ENCODE data around the gene KIF3B. TPM values are rescaled to one million over a fixed set of nuclear protein-coding genes. Genes with fewer than 3 reads are reported as not detected.
A peak's percentile ranks its signal among the peaks of the same experiment; 100 is the strongest.

The KIF3B gene
- total and polyA plus RNA-seq, 2 of the 13 experiments (the other 11 are each of a cell fraction or from before 2014, with no cell fraction given) = 23.6 to 28.8 TPM

DNA sequence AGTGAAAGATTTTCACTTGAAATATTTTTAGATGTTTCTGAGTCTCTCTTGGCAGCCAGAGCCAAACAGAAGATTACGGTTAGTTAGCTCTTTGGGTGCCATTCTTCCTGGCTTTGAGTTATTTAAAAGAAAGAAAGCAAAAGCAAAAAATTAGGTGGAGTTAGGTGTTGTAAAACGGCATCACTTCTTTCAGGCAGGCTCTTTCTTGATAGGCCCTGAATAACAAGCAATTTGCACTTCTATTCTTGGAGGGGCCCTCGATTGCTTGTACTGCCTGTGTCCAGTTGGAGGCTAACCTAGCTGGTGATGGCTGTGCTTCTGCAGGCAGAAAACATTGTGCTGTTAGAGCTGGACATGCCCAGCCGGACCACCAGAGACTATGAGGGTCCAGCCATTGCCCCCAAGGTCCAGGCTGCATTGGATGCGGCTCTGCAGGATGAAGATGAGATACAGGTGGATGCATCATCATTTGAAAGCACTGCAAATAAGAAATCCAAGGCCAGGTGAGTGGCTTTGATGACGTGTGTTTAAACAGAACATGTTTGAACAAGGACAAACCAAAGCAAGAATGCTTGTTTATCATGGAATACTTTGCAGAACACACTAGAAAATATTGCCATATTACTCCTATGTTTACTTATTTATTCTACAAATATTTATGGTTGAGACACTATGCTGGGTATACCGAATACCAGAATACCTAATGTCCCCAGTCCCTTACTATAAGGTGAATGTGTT is 52.5 kb downstream of the KIF3B start (continued):
- no peak for TF ChIP-seq ZNF747 (CRISPR knock-in tag; IDR thresholded peaks at IDR 0.05; ENCODE audit: borderline replicate concordance)
- TF ChIP-seq NKX3-1 (CRISPR knock-in tag; IDR thresholded peaks at IDR 0.05) = peak; percentile 82; the same call in 1 of the 2 replicates
- TF ChIP-seq ZNF672 (CRISPR knock-in tag; IDR thresholded peaks at IDR 0.05) = no peak
- TF ChIP-seq, protein P1, sequence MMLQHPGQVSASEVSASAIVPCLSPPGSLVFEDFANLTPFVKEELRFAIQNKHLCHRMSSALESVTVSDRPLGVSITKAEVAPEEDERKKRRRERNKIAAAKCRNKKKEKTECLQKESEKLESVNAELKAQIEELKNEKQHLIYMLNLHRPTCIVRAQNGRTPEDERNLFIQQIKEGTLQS (CRISPR knock-in tag; IDR thresholded peaks at IDR 0.05) = peak; percentile 58; the same call in 1 of the 2 replicates
- TF ChIP-seq RFX3 (CRISPR knock-in tag; IDR thresholded peaks at IDR 0.05) = no peak
- TF ChIP-seq ZNF878 (CRISPR knock-in tag; IDR thresholded peaks at IDR 0.05) = no peak; the same call in 1 of the 2 replicates
- no peak for TF ChIP-seq SNRNP70 (IDR thresholded peaks at IDR 0.05; ENCODE audit: low read depth, low read length)
- peak; percentile 85; the same call in 1 of the 2 replicates for TF ChIP-seq KLF6 (CRISPR knock-in tag; IDR thresholded peaks at IDR 0.05)
- TF ChIP-seq FOSL2 (CRISPR knock-in tag; IDR thresholded peaks at IDR 0.05) = peak; percentile 94
- TF ChIP-seq ZNF879 (CRISPR knock-in tag; IDR thresholded peaks at IDR 0.05) = no peak
- TF ChIP-seq, protein P2, sequence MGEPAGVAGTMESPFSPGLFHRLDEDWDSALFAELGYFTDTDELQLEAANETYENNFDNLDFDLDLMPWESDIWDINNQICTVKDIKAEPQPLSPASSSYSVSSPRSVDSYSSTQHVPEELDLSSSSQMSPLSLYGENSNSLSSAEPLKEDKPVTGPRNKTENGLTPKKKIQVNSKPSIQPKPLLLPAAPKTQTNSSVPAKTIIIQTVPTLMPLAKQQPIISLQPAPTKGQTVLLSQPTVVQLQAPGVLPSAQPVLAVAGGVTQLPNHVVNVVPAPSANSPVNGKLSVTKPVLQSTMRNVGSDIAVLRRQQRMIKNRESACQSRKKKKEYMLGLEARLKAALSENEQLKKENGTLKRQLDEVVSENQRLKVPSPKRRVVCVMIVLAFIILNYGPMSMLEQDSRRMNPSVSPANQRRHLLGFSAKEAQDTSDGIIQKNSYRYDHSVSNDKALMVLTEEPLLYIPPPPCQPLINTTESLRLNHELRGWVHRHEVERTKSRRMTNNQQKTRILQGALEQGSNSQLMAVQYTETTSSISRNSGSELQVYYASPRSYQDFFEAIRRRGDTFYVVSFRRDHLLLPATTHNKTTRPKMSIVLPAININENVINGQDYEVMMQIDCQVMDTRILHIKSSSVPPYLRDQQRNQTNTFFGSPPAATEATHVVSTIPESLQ (CRISPR knock-in tag; conservative IDR thresholded peaks at IDR 0.05) = no peak
- TF ChIP-seq SIN3B (IDR thresholded peaks at IDR 0.05; ENCODE audit: low read length) = no peak
- no peak for TF ChIP-seq ZNF24 (IDR thresholded peaks at IDR 0.05)
- TF ChIP-seq ZNF207 (IDR thresholded peaks at IDR 0.05; ENCODE audit: borderline replicate concordance) = no peak
- TF ChIP-seq PITX1 (CRISPR knock-in tag; IDR thresholded peaks at IDR 0.05) = peak; percentile 70
- TF ChIP-seq, protein P3, sequence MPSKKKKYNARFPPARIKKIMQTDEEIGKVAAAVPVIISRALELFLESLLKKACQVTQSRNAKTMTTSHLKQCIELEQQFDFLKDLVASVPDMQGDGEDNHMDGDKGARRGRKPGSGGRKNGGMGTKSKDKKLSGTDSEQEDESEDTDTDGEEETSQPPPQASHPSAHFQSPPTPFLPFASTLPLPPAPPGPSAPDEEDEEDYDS (CRISPR knock-in tag; IDR thresholded peaks at IDR 0.05) = 0 out of 2 replicates have a peak, but pooled peaks have one; percentile 32
- TF ChIP-seq ZNF841 (CRISPR knock-in tag; IDR thresholded peaks at IDR 0.05; ENCODE audit: borderline replicate concordance) = no peak
- no peak for TF ChIP-seq ZNF572 (CRISPR knock-in tag; IDR thresholded peaks at IDR 0.05)
- TF ChIP-seq AGO2 (optimal IDR thresholded peaks at IDR 0.05; ENCODE audit: low read depth, low read length) = no peak
- no peak for TF ChIP-seq ZNF225 (CRISPR knock-in tag; IDR thresholded peaks at IDR 0.05)
- TF ChIP-seq ZNF737 (CRISPR knock-in tag; IDR thresholded peaks at IDR 0.05; ENCODE audit: borderline replicate concordance) = no peak
- peak; percentile 94 for TF ChIP-seq NCOA2 (CRISPR knock-in tag; IDR thresholded peaks at IDR 0.05)
- peak; percentile 72; the same call in 1 of the 2 replicates for TF ChIP-seq ZNF598 (CRISPR knock-in tag; IDR thresholded peaks at IDR 0.05; ENCODE audit: borderline replicate concordance)
- TF ChIP-seq GFI1 (CRISPR knock-in tag; IDR thresholded peaks at IDR 0.05; ENCODE audit: borderline replicate concordance) = peak; percentile 79; the same call in 1 of the 2 replicates
- TF ChIP-seq PAF1 (CRISPR knock-in tag; IDR thresholded peaks at IDR 0.05) = no peak
- TF ChIP-seq, protein P4, sequence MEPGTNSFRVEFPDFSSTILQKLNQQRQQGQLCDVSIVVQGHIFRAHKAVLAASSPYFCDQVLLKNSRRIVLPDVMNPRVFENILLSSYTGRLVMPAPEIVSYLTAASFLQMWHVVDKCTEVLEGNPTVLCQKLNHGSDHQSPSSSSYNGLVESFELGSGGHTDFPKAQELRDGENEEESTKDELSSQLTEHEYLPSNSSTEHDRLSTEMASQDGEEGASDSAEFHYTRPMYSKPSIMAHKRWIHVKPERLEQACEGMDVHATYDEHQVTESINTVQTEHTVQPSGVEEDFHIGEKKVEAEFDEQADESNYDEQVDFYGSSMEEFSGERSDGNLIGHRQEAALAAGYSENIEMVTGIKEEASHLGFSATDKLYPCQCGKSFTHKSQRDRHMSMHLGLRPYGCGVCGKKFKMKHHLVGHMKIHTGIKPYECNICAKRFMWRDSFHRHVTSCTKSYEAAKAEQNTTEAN (CRISPR knock-in tag; conservative IDR thresholded peaks at IDR 0.05) = no peak
- no peak for TF ChIP-seq SATB2 (CRISPR knock-in tag; IDR thresholded peaks at IDR 0.05)
- TF ChIP-seq ZFP41 (CRISPR knock-in tag; IDR thresholded peaks at IDR 0.05; ENCODE audit: borderline replicate concordance) = no peak
- TF ChIP-seq TBP (CRISPR knock-in tag; IDR thresholded peaks at IDR 0.05) = no peak
- no peak for TF ChIP-seq FOXC1 (CRISPR knock-in tag; IDR thresholded peaks at IDR 0.05; ENCODE audit: borderline replicate concordance)
